GM12891 (cell line): ENCODE data around the gene RUSC1.

Experiments used
- POLR2A ChIP-seq: IDR thresholded peaks from 2 replicates; pipeline ENCODE4 v1.6.1; 2011; ENCODE audit warnings: low read depth, low read length, control low read depth
- POLR2AphosphoS5 ChIP-seq: IDR thresholded peaks from 2 replicates; pipeline ENCODE4 v1.6.1; 2011; ENCODE audit warnings: low read depth, low read length, control low read depth
- TAF1 ChIP-seq: IDR thresholded peaks from 2 replicates; pipeline ENCODE4 v1.6.1; 2011; ENCODE audit warnings: low read depth, low read length, control low read depth

DNA sequence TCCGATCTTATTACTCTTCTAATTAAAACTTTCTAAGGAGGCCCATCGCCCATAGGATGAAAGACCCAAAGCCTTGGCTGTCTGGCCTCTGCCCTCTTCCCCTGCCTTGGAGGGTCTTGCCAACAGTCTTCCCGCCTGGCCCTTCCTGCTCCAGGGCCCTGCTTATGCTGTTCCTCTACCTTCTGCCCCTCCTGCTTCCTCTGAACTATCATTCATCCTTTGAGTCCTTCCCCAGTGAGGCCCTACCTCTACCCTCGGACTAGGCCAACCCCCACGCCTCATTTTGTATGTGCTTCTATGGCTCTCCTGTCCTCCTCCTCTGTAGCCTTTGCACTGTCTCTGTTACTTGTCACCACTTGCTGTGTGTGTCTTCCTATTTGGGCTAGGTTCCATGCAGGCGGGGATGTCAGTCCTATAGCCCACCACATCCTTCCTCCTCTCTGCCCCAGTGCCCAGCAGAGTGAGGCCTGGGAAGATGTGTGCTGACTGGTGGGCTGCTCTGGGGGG lies 5.4 kb downstream of the RUSC1 start:
- TF ChIP-seq POLR2A (no peak), TAF1 (no peak), POLR2AphosphoS5 (no peak; the same call in 1 of the 2 replicates)
